ENCODE measurements around the gene SF3B1. TPM values are rescaled to one million over a fixed set of nuclear protein-coding genes. Genes with fewer than 3 reads are reported as not detected.
A peak's percentile ranks its signal among the peaks of the same experiment; 100 is the strongest.
"Not testable (repeated sequence)": the region's sequence is repeated elsewhere in the genome, so short reads cannot be mapped to it uniquely, and the experiment has no call there.

Gene SF3B1
- total RNA-seq, 1 donor = 253 TPM

DNA sequence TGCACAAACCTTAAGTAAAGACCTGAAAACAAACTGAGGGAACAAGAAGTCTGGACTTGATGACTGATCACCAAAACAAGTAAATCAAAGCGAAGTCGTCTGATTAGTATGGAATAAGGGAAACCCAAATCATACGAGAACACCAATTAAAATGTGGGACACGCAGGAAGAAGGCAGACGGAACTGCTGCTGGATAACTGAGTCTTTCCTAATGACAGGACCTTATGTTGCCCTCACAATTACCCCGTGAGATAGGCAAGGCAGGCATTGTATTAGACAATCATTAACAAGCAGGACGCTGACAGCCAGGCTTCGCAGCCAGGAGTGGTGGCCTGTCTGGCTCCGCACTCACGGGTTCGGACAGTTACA, 17.9 kb upstream of the SF3B1 start:
- TF ChIP-seq, protein P1, sequence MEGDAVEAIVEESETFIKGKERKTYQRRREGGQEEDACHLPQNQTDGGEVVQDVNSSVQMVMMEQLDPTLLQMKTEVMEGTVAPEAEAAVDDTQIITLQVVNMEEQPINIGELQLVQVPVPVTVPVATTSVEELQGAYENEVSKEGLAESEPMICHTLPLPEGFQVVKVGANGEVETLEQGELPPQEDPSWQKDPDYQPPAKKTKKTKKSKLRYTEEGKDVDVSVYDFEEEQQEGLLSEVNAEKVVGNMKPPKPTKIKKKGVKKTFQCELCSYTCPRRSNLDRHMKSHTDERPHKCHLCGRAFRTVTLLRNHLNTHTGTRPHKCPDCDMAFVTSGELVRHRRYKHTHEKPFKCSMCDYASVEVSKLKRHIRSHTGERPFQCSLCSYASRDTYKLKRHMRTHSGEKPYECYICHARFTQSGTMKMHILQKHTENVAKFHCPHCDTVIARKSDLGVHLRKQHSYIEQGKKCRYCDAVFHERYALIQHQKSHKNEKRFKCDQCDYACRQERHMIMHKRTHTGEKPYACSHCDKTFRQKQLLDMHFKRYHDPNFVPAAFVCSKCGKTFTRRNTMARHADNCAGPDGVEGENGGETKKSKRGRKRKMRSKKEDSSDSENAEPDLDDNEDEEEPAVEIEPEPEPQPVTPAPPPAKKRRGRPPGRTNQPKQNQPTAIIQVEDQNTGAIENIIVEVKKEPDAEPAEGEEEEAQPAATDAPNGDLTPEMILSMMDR (IDR thresholded peaks at IDR 0.05; ENCODE audit: extremely low read depth, low read depth, low read length) = no peak
- no peaks in the 10 kb centered on the region for H3K27me3 ChIP-seq (ENCODE audit: insufficient read depth, low read length)
- peak overlapping the region; percentile 97 for H3K4me2 ChIP-seq (ENCODE audit: insufficient read depth, low read length)
- peak overlapping the region; percentile 85 for H2AFZ ChIP-seq (ENCODE audit: low read length)
- peaks cover 13% of the 10 kb centered on the region for H3K4me1 ChIP-seq (ENCODE audit: insufficient read depth, low read length)
- H3K36me3 ChIP-seq (ENCODE audit: insufficient read depth, low read length) = peaks cover 3% of the 10 kb centered on the region
- no peaks in the 10 kb centered on the region for H3K9me3 ChIP-seq (ENCODE audit: low read depth, low read length)
- DNase-seq (ENCODE audit: insufficient read length, low spot score, missing footprints) = no peak
- peaks cover 39% of the 10 kb centered on the region for H3K79me2 ChIP-seq (ENCODE audit: insufficient read depth, low read length)
- peak overlapping the region; percentile 93 for H3K4me3 ChIP-seq (ENCODE audit: insufficient read depth, low read length)
- H3K27ac ChIP-seq (ENCODE audit: low read depth, low read length) = peak overlapping the region; percentile 100
- H4K20me1 ChIP-seq (ENCODE audit: insufficient read depth, low read length) = peaks cover 27% of the 10 kb centered on the region

DNA sequence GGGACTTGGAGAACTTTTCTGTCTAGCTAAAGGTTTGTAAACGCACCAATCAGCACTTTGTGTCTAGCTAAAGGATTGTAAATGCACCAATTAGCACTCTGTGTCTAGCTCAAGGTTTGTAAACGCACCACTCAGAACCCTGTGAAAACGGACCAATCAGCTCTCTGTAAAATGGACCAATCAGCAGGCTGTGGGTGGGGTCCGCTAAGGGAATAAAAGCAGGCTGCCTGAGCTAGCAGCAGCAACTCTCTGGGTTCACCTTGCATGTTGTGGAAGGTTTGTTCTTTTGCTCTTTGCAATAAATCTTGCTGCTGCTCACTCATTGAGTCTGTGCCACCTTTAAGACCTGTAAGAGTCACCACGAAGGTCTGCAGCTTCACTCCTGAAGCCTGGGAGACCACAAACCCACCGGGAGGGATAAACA, 16.1 kb upstream of the SF3B1 start:
- Histone ChIP-seq H3K79me2 (ENCODE audit: insufficient read depth, low read length) (peaks cover 21% of the 10 kb centered on the region), H4K20me1 (ENCODE audit: insufficient read depth, low read length) (peaks cover 17% of the 10 kb centered on the region), H2AFZ (ENCODE audit: low read length) (peak overlapping the region; percentile 29), H3K4me1 (ENCODE audit: insufficient read depth, low read length) (peaks cover 13% of the 10 kb centered on the region)
- H3K27me3 ChIP-seq (ENCODE audit: insufficient read depth, low read length); H3K36me3 ChIP-seq (ENCODE audit: insufficient read depth, low read length); DNase-seq (ENCODE audit: insufficient read length, low spot score, missing footprints); H3K9me3 ChIP-seq (ENCODE audit: low read depth, low read length); H3K27ac ChIP-seq (ENCODE audit: low read depth, low read length); H3K4me3 ChIP-seq (ENCODE audit: insufficient read depth, low read length); H3K4me2 ChIP-seq (ENCODE audit: insufficient read depth, low read length): not testable (repeated sequence)

DNA sequence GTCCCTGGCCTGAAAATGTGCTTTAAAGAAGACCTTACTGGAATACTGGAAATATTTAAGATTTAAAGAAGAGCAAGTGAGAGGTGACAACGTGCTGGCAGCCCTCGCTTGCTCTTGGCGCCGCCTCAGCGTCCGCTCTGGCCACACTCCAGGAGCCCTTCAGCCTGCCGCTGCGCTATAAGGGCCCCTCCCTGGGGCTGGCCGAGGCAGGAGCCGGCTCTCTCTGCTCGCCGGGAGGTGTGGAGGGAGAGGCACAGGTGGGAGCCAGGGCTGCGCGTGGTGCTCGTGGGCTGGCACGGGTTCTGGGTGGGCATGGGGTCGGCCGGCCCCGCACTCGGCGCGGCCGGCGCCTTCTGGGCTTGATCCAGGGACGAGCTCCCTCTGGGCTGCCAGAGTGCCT, 15.6 kb upstream of the SF3B1 start:
- Histone ChIP-seq H2AFZ (ENCODE audit: low read length) (no peak overlapping the region), H3K9me3 (ENCODE audit: low read depth, low read length) (no peaks in the 10 kb centered on the region), H3K27me3 (ENCODE audit: insufficient read depth, low read length) (no peaks in the 10 kb centered on the region), H3K36me3 (ENCODE audit: insufficient read depth, low read length) (no peaks in the 10 kb centered on the region), H3K27ac (ENCODE audit: low read depth, low read length) (no peak overlapping the region), H3K79me2 (ENCODE audit: insufficient read depth, low read length) (peaks cover 17% of the 10 kb centered on the region), H4K20me1 (ENCODE audit: insufficient read depth, low read length) (peaks cover 12% of the 10 kb centered on the region), H3K4me3 (ENCODE audit: insufficient read depth, low read length) (no peak overlapping the region), H3K4me1 (ENCODE audit: insufficient read depth, low read length) (peaks cover 13% of the 10 kb centered on the region), H3K4me2 (ENCODE audit: insufficient read depth, low read length) (no peak overlapping the region)
- TF ChIP-seq, protein P1 (IDR thresholded peaks at IDR 0.05; ENCODE audit: extremely low read depth, low read depth, low read length) = no peak
- no peak for DNase-seq (ENCODE audit: insufficient read length, low spot score, missing footprints)

- no peaks in the 10 kb centered on the region for H3K4me1 ChIP-seq (ENCODE audit: insufficient read depth, low read length)
- TF ChIP-seq, protein P1 (IDR thresholded peaks at IDR 0.05; ENCODE audit: extremely low read depth, low read depth, low read length) = no peak
- no peak for DNase-seq (ENCODE audit: insufficient read length, low spot score, missing footprints)
Observed at GRCh38 chr2:197446844-197447243, 12.0 kb upstream of the SF3B1 start.

More at GRCh38 chr2:197446844-197447243, 12.0 kb upstream of the SF3B1 start:
- H4K20me1 ChIP-seq (ENCODE audit: insufficient read depth, low read length) = no peaks in the 10 kb centered on the region
- H3K4me2 ChIP-seq (ENCODE audit: insufficient read depth, low read length) = no peak overlapping the region
- no peak overlapping the region for H3K4me3 ChIP-seq (ENCODE audit: insufficient read depth, low read length)
- H3K79me2 ChIP-seq (ENCODE audit: insufficient read depth, low read length) = no peaks in the 10 kb centered on the region
- no peaks in the 10 kb centered on the region for H3K27me3 ChIP-seq (ENCODE audit: insufficient read depth, low read length)
- no peaks in the 10 kb centered on the region for H3K36me3 ChIP-seq (ENCODE audit: insufficient read depth, low read length)
- no peak overlapping the region for H3K27ac ChIP-seq (ENCODE audit: low read depth, low read length)
- no peak overlapping the region for H2AFZ ChIP-seq (ENCODE audit: low read length)
- no peaks in the 10 kb centered on the region for H3K9me3 ChIP-seq (ENCODE audit: low read depth, low read length)

Data from osteoblast (primary cell).